NCI-H524 treated with DMSO at 0.1 percent for 48 hours (cell line): ENCODE measurements around the gene SLCO2B1.
A peak's percentile ranks its signal among the peaks of the same experiment; 100 is the strongest.

Experiments
- DNase-seq: peaks from one replicate; lab custom pipeline; 2025; lab: John Stamatoyannopoulos, UW

SLCO2B1 gene

GRCh38 chr11:75193711-75194110 lies 42.8 kb downstream of the SLCO2B1 start:
- no peak for DNase-seq

GRCh38 chr11:75194147-75194546 lies 43.2 kb downstream of the SLCO2B1 start:
- DNase-seq = no peak

- no peak for DNase-seq
Measured at GRCh38 chr11:75195167-75195962, 44.5 kb downstream of the SLCO2B1 start.

- no peak for DNase-seq
Measured at GRCh38 chr11:75196426-75196825, 45.5 kb downstream of the SLCO2B1 start.

GRCh38 chr11:75197512-75198277 lies 46.8 kb downstream of the SLCO2B1 start:
- DNase-seq = no peak

GRCh38 chr11:75198278-75198973 lies 47.5 kb downstream of the SLCO2B1 start:
- peak; percentile 7 for DNase-seq

GRCh38 chr11:75199412-75199955 lies 48.6 kb downstream of the SLCO2B1 start:
- DNase-seq = peak; percentile 72

GRCh38 chr11:75200051-75200450 lies 49.1 kb downstream of the SLCO2B1 start:
- no peak for DNase-seq

- DNase-seq = no peak
Measured at GRCh38 chr11:75200531-75200930, 49.6 kb downstream of the SLCO2B1 start.

GRCh38 chr11:75201771-75202170 lies 50.9 kb downstream of the SLCO2B1 start:
- no peak for DNase-seq

GRCh38 chr11:75202195-75202594 lies 51.3 kb downstream of the SLCO2B1 start:
- no peak for DNase-seq

- DNase-seq = no peak
Measured at GRCh38 chr11:75203138-75203537, 52.2 kb downstream of the SLCO2B1 start.

- no peak for DNase-seq
Measured at GRCh38 chr11:75203641-75204011, 52.7 kb downstream of the SLCO2B1 start.

- no peak for DNase-seq
Measured at GRCh38 chr11:75204012-75204674, 53.2 kb downstream of the SLCO2B1 start.

- peak; percentile 33 for DNase-seq
Measured at GRCh38 chr11:75204685-75205563, 54.0 kb downstream of the SLCO2B1 start.

- DNase-seq = no peak
Measured at GRCh38 chr11:75205564-75206020, 54.7 kb downstream of the SLCO2B1 start.

GRCh38 chr11:75208446-75208845 lies 57.5 kb downstream of the SLCO2B1 start:
- no peak for DNase-seq

- DNase-seq = no peak
Measured at GRCh38 chr11:75212411-75212810, 61.5 kb downstream of the SLCO2B1 start.

- no peak for DNase-seq
Measured at GRCh38 chr11:75214411-75214821, 63.5 kb downstream of the SLCO2B1 start.

GRCh38 chr11:75214843-75215242 lies 63.9 kb downstream of the SLCO2B1 start:
- no peak for DNase-seq

- no peak for DNase-seq
Measured at GRCh38 chr11:75219869-75220268, 69.0 kb downstream of the SLCO2B1 start.
